GM12891 (cell line): ENCODE data around the gene NONO.
"Not testable (repeated sequence)": the region's sequence is repeated elsewhere in the genome, so short reads cannot be mapped to it uniquely, and the experiment has no call there.

Source experiments
- POLR2A ChIP-seq: IDR thresholded peaks from 2 replicates; pipeline ENCODE4 v1.6.1; 2011; ENCODE audit warnings: low read depth, low read length, control low read depth
- TAF1 ChIP-seq: IDR thresholded peaks from 2 replicates; pipeline ENCODE4 v1.6.1; 2011; ENCODE audit warnings: low read depth, low read length, control low read depth

DNA sequence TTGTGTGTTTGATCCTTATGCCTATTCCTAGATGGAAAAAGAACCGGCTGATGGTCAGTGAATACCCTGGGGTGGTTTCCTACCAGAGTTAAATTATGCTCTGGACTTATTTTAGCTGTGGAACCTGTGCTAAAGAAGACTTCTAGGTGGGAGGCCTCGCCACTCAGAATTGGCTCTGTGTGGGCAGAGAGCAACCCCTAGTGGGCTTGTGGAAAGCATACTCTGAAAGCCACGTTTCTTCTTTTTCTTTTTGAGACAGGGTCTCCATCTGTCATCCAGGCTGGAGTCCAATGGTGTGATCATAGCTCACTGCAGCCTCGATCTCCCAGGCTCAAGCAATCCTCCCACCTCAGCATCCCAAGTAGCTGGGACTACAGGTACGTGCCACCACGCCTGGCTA lies 66.4 kb downstream of the NONO start:
- not testable (repeated sequence) for TF ChIP-seq TAF1, POLR2A
